ENCODE data around the gene INSRR. TPM values are rescaled to one million over a fixed set of nuclear protein-coding genes. Genes with fewer than 3 reads are reported as not detected.

Gene INSRR
- total RNA-seq, 1 donor from 2014 or later, result not detected

GRCh38 chr1:156900896-156901589, 42.1 kb upstream of the INSRR start:
- no peak overlapping the region for H3K27ac Mint-ChIP-seq
- no peak overlapping the region for H3K4me3 Mint-ChIP-seq (ENCODE audit: low read depth)
- TF ChIP-seq CTCF (IDR thresholded peaks at IDR 0.05; ENCODE audit: unreplicated experiment), result no peak
- DNase-seq (ENCODE audit: low spot score, unreplicated experiment), result no peak
- H3K36me3 Mint-ChIP-seq (ENCODE audit: insufficient read depth), result no peaks in the 10 kb centered on the region
- H3K4me1 Mint-ChIP-seq (ENCODE audit: low read depth), result peaks cover 4% of the 10 kb centered on the region
- peaks cover 71% of the 10 kb centered on the region for H3K27me3 Mint-ChIP-seq
- no peaks in the 10 kb centered on the region for H3K9me3 Mint-ChIP-seq (ENCODE audit: low read depth)

GRCh38 chr1:156899956-156900718, 41.2 kb upstream of the INSRR start:
- Mint-ChIP-seq H3K9me3 (ENCODE audit: low read depth) (no peaks in the 10 kb centered on the region), H3K4me3 (ENCODE audit: low read depth) (no peak overlapping the region), H3K4me1 (ENCODE audit: low read depth) (peaks cover 4% of the 10 kb centered on the region), H3K27ac (no peak overlapping the region), H3K27me3 (peaks cover 73% of the 10 kb centered on the region), H3K36me3 (ENCODE audit: insufficient read depth) (no peaks in the 10 kb centered on the region)
- DNase-seq (ENCODE audit: low spot score, unreplicated experiment), result no peak
- TF ChIP-seq CTCF (IDR thresholded peaks at IDR 0.05; ENCODE audit: unreplicated experiment), result no peak

- TF ChIP-seq CTCF (IDR thresholded peaks at IDR 0.05; ENCODE audit: unreplicated experiment), result no peak
- Mint-ChIP-seq H3K27me3 (peaks cover 82% of the 10 kb centered on the region), H3K4me3 (ENCODE audit: low read depth) (no peak overlapping the region), H3K27ac (no peak overlapping the region), H3K9me3 (ENCODE audit: low read depth) (no peaks in the 10 kb centered on the region), H3K4me1 (ENCODE audit: low read depth) (peaks cover 4% of the 10 kb centered on the region), H3K36me3 (ENCODE audit: insufficient read depth) (no peaks in the 10 kb centered on the region)
- DNase-seq (ENCODE audit: low spot score, unreplicated experiment), result no peak
Observed at GRCh38 chr1:156898971-156899664, 40.2 kb upstream of the INSRR start.

- no peak for DNase-seq (ENCODE audit: low spot score, unreplicated experiment)
- Mint-ChIP-seq H3K4me1 (ENCODE audit: low read depth) (peaks cover 4% of the 10 kb centered on the region), H3K9me3 (ENCODE audit: low read depth) (no peaks in the 10 kb centered on the region), H3K27ac (no peak overlapping the region), H3K36me3 (ENCODE audit: insufficient read depth) (no peaks in the 10 kb centered on the region), H3K4me3 (ENCODE audit: low read depth) (no peak overlapping the region), H3K27me3 (peaks cover 78% of the 10 kb centered on the region)
- no peak for TF ChIP-seq CTCF (IDR thresholded peaks at IDR 0.05; ENCODE audit: unreplicated experiment)
Observed at GRCh38 chr1:156898161-156898566, 39.2 kb upstream of the INSRR start.

- Mint-ChIP-seq H3K27me3 (peaks cover 82% of the 10 kb centered on the region), H3K4me1 (ENCODE audit: low read depth) (peaks cover 4% of the 10 kb centered on the region), H3K27ac (no peak overlapping the region), H3K4me3 (ENCODE audit: low read depth) (no peak overlapping the region), H3K9me3 (ENCODE audit: low read depth) (no peaks in the 10 kb centered on the region), H3K36me3 (ENCODE audit: insufficient read depth) (no peaks in the 10 kb centered on the region)
- DNase-seq (ENCODE audit: low spot score, unreplicated experiment), result no peak
- TF ChIP-seq CTCF (IDR thresholded peaks at IDR 0.05; ENCODE audit: unreplicated experiment), result no peak
Observed at GRCh38 chr1:156897078-156897825, 38.3 kb upstream of the INSRR start.
